CD8-positive, alpha-beta memory T cell (primary cell): ENCODE measurements around the gene IGF2R. TPM values are rescaled to one million over a fixed set of nuclear protein-coding genes. Genes with fewer than 3 reads are reported as not detected.

Source experiments
- CTCF ChIA-PET: fragments of 350-600 bp; sonication (Branson Sonifier 250); formaldehyde crosslinking; loops from one replicate; lab custom pipeline; 2021; ENCODE audit warnings: antibody characterized with exemption; lab: Charles Lee
- POLR2A ChIA-PET: fragments of 350-600 bp; sonication (Branson Sonifier 250); formaldehyde crosslinking; loops from one replicate; lab custom pipeline; 2021; ENCODE audit warnings: antibody characterized with exemption; lab: Charles Lee
- DNase-seq, 5 donors: peaks; one replicate each; pipeline versions ENCODE4 v3.0.0 to v3.0.0-alpha.2; 2020 to 2022; ENCODE audit warnings: mixed read lengths in 1 of 5
- H3K27ac ChIP-seq: one replicate; pipeline ENCODE4 v1.7.0; 2013; ENCODE audit warnings: low read depth, mild to moderate bottlenecking, low read length, moderate library complexity
- H3K27me3 ChIP-seq: 2 replicates; pipeline ENCODE4 v1.7.0; 2013; ENCODE audit warnings: low read length, mild to moderate bottlenecking; ENCODE audit not compliant: insufficient read depth, poor library complexity, severe bottlenecking
- H3K36me3 ChIP-seq: 2 replicates; pipeline ENCODE4 v1.7.0; 2013; ENCODE audit warnings: mild to moderate bottlenecking, low read length, moderate library complexity; ENCODE audit not compliant: insufficient read depth
- H3K4me1 ChIP-seq: 2 replicates; pipeline ENCODE4 v1.7.0; 2013; ENCODE audit warnings: mild to moderate bottlenecking, low read length, moderate library complexity; ENCODE audit not compliant: insufficient read depth
- H3K4me3 ChIP-seq: 2 replicates; pipeline ENCODE4 v1.7.0; 2013; ENCODE audit warnings: mild to moderate bottlenecking, low read length
- H3K9me3 ChIP-seq: 2 replicates; pipeline ENCODE4 v1.7.0; 2013; ENCODE audit warnings: mild to moderate bottlenecking, low read length
- H3K27ac Mint-ChIP-seq, 8 donors: one replicate each; pipeline ENCODE4 v1.8.0; 2020 to 2021; ENCODE audit warnings: mixed read lengths in 8 of 8, mild to moderate bottlenecking in 6 of 8, inconsistent platforms in 3 of 8, moderate library complexity in 3 of 8
- H3K27me3 Mint-ChIP-seq, 2 donors: one replicate each; pipeline ENCODE4 v1.8.0; 2020 to 2021; ENCODE audit warnings: mixed read lengths in 2 of 2, mild to moderate bottlenecking in 1 of 2, moderate library complexity in 1 of 2
- H3K36me3 Mint-ChIP-seq, 3 donors: one replicate each; pipeline ENCODE4 v1.8.0; 2020 to 2021; ENCODE audit warnings: mixed read lengths in 3 of 3, inconsistent platforms in 1 of 3, mild to moderate bottlenecking in 1 of 3
- H3K4me1 Mint-ChIP-seq, 3 donors: one replicate each; pipeline ENCODE4 v1.8.0; 2020 to 2021; ENCODE audit warnings: mixed read lengths in 3 of 3, inconsistent platforms in 1 of 3, mild to moderate bottlenecking in 1 of 3
- H3K4me3 Mint-ChIP-seq, 7 donors: one replicate each; pipeline ENCODE4 v1.8.0; 2020 to 2021; ENCODE audit warnings: mixed read lengths in 7 of 7, mild to moderate bottlenecking in 6 of 7, moderate library complexity in 4 of 7, inconsistent platforms in 2 of 7
- H3K9me3 Mint-ChIP-seq, 5 donors: one replicate each; pipeline ENCODE4 v1.8.0; 2020 to 2022; ENCODE audit warnings: mixed read lengths in 5 of 5, mild to moderate bottlenecking in 3 of 5, moderate library complexity in 2 of 5, inconsistent platforms in 1 of 5
- polyA plus RNA-seq: library from polyadenylated mRNA; unstranded; fragments of 300-500 nt; fragmentation: Illumina TruSeq; gene quantifications from one replicate; pipeline ENCODE4 v1.2.3, GENCODE V29; 2021
- total RNA-seq, 2 experiments: library from RNA; stranded (reverse); gene quantifications; one replicate each; pipeline ENCODE4 v1.2.3, GENCODE V29; 2021

The IGF2R gene
- total and polyA plus RNA-seq, 3 experiments from 2014 or later = 27.5 to 93.7 (median 91.4) TPM

DNA sequence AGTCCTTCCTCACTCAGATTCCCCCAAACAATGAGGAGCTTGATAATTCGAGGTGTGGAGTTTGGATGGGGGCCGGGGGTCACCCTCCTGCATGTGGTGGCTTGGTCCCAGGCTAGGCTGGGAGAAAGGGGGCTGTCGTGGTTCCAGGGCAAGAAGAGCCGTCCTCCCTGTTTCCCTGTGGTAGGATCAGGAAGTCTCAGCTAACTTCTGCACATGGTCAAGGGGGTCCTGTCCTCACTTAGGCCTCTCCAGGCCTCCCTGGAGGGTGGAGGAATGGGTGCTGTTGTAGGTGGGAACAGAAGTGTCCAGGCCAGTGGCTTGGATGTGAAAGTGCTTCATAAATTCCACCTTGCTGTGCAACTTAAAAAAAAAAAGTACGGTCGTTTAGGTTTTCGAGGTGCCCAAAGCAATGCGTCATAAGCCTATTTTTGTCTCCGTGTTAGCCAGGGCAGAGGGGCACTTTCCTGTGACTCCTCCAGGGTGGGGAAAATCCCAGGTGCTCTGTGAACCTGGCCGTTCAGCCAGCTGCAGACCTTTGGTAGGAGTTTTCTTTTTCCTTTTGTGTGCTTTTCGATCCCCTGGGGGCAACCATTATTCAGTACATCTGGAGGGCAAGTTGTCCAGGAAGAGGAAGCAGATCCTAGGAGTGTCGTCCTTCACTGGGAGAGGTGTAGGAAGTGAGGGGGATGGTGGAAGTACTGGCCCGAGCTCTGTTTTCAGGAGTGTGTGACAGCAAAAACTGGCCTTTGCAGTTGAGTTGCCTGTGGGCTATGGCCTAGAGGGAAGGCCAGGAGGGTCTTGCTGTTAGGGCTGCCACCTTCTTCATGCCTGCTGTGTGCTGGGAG lies 9.6 kb downstream of the IGF2R start:
- Histone ChIP-seq H3K27ac (peak overlapping the region; percentile 64), H3K27me3 (no peaks in the 10 kb centered on the region), H3K36me3 (no peaks in the 10 kb centered on the region), H3K4me1 (peaks cover 91% of the 10 kb centered on the region), H3K4me3 (peak overlapping the region; percentile 17), H3K9me3 (no peaks in the 10 kb centered on the region)
- Mint-ChIP-seq H3K27me3 (no peaks in the 10 kb centered on the region), H3K4me1 (peaks cover 95 to 100% (median 98%) of the 10 kb centered on the region in 3 donors), H3K27ac (peak overlapping the region; percentile 77 to 99 (median 94)), H3K9me3 (no peaks in the 10 kb centered on the region), H3K4me3 (peak overlapping the region; percentile 53 to 91 (median 80)), H3K36me3 (no peaks in the 10 kb centered on the region)
- DNase-seq = peak in 2 of 5 donors; percentile 43 to 48
- ChIA-PET CTCF (interaction anchor here (0.7 to 1.1 kb wide), 3 partner anchors 9 to 252 kb away, joined by 3 to 4 read pairs (median 3); no protein-coding TSS in a partner anchor), POLR2A (interaction anchor here (0.7 to 2.0 kb wide), 2 partner anchors 9 to 75 kb away, joined by 9 read pairs; partner anchors contain the start of gene IGF2R)

DNA sequence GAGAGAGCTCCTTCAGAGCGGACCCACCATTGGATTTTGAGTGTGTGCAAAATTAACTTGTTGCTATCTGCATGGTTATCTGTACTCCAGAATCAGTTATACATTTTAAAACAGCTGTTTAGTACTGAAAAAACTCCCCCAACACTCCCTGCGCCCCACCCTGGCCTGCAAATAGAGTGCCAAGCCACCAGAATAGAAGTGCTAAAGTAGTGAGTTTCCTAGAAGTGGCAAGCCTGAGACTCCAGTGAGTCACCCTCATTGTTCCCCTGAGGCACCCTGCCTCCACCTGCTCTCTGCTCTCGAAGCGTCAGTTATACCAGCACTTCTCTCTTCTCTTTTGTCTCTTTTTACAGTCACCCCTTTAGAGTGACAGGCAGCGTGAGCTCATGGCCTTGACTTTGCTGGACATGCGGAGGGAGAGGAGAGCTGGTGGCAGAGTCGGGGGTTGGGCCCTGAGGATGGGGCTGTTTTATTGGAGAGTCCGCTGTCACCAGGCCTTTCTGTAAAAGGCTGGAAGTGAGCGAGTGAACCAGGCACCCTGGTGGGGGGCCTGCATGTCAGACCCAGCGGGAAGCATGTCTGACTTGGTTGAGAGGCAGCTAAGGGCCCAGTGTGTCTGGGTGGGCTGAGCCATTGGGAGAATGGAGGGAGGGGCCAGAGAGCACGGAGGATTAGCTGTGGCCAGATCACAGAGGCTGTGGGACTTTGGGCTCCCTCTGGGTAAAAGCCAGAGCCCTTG lies 10.4 kb downstream of the IGF2R start:
- Histone ChIP-seq H3K9me3 (no peaks in the 10 kb centered on the region), H3K27me3 (no peaks in the 10 kb centered on the region), H3K27ac (peak overlapping the region; percentile 64), H3K36me3 (no peaks in the 10 kb centered on the region), H3K4me1 (peaks cover 91% of the 10 kb centered on the region), H3K4me3 (peak overlapping the region; percentile 17)
- no peaks in the 10 kb centered on the region for H3K27me3 Mint-ChIP-seq
- POLR2A ChIA-PET = interaction anchor here (0.7 to 2.0 kb wide), 2 partner anchors 10 to 74 kb away, joined by 9 read pairs; partner anchors contain the start of gene IGF2R
- H3K27ac Mint-ChIP-seq = peak overlapping the region; percentile 77 to 99 (median 94)
- DNase-seq = peak in 4 of 5 donors; percentile 38 to 70 (median 57)
- H3K4me1 Mint-ChIP-seq = peaks cover 95 to 100% (median 98%) of the 10 kb centered on the region in 3 donors
- CTCF ChIA-PET = interaction anchor here (0.7 to 1.1 kb wide), 3 partner anchors 9 to 250 kb away, joined by 3 to 4 read pairs (median 3); no protein-coding TSS in a partner anchor
- H3K4me3 Mint-ChIP-seq = peak overlapping the region; percentile 53 to 91 (median 80)
- H3K36me3 Mint-ChIP-seq = no peaks in the 10 kb centered on the region
- no peaks in the 10 kb centered on the region for H3K9me3 Mint-ChIP-seq

DNA sequence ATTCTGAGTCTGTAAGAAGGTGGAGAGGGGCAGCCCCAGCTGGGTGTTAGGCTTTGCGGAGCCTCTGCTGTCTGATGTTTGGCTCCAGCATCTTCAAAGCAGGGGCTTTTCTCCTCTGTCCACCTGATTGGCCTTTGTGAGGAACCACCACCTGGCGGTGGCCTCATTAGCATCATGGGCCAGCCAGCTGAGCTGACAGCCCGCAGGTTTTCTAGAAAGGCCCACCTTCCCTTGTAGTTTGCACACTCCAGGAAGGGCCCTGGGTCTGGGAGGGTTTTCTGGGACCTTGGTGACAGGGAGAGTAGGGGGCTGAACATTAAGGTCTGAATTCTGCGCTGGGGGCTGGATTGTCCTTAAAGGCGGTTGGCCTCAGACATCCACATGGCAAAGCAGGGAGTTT lies 11.6 kb downstream of the IGF2R start:
- Histone ChIP-seq H3K4me1 (peaks cover 89% of the 10 kb centered on the region), H3K27ac (no peak overlapping the region), H3K9me3 (no peaks in the 10 kb centered on the region), H3K4me3 (no peak overlapping the region), H3K27me3 (no peaks in the 10 kb centered on the region), H3K36me3 (no peaks in the 10 kb centered on the region)
- Mint-ChIP-seq H3K36me3 (no peaks in the 10 kb centered on the region), H3K4me3 (peak overlapping the region in 5 of 7 donors; percentile 28 to 82 (median 80)), H3K9me3 (no peaks in the 10 kb centered on the region), H3K4me1 (peaks cover 92 to 100% (median 98%) of the 10 kb centered on the region in 3 donors), H3K27me3 (no peaks in the 10 kb centered on the region), H3K27ac (peak overlapping the region; percentile 64 to 99 (median 94))
- CTCF ChIA-PET = interaction anchor here (0.9 to 1.9 kb wide), 4 partner anchors 10 to 58 kb away, joined by 3 to 4 read pairs (median 3); partner anchors contain the start of gene IGF2R
- DNase-seq = no peak
- POLR2A ChIA-PET = interaction anchor here (0.5 kb wide), 1 partner anchor 253 kb away, joined by 3 read pairs; the partner anchor contains the start of gene WTAP

DNA sequence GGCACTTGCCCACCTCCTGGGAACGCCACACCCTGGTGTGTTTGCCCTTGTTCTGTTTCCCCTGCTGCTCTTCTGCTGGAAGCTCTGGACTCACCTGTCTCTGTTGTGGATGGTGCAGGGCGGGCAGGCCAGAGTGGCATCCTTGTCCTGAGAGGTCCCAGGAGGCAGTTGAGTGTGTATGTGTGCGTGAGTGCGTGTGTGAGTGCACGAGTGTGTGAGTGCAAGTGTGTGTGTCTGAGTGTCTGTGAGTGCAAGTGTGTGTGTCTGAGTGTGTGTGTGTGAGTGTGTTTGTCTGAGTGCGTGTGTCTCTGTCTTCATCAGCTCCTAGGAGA lies 12.2 kb downstream of the IGF2R start:
- H3K36me3 Mint-ChIP-seq = no peaks in the 10 kb centered on the region
- Histone ChIP-seq H3K36me3 (no peaks in the 10 kb centered on the region), H3K4me1 (peaks cover 93% of the 10 kb centered on the region), H3K27me3 (no peaks in the 10 kb centered on the region), H3K4me3 (no peak overlapping the region), H3K9me3 (no peaks in the 10 kb centered on the region), H3K27ac (no peak overlapping the region)
- H3K9me3 Mint-ChIP-seq = no peaks in the 10 kb centered on the region
- DNase-seq = no peak
- H3K27me3 Mint-ChIP-seq = no peaks in the 10 kb centered on the region
- ChIA-PET POLR2A (interaction anchor here (0.5 to 3.0 kb wide), 3 partner anchors 12 to 1162 kb away, joined by 3 to 19 read pairs (median 5); partner anchors contain the start of gene IGF2R), CTCF (interaction anchor here (0.9 to 1.9 kb wide), 5 partner anchors 10 to 59 kb away, joined by 3 to 4 read pairs (median 3); partner anchors contain the start of gene IGF2R)
- peak overlapping the region; percentile 84 to 99 (median 96) for H3K27ac Mint-ChIP-seq
- H3K4me1 Mint-ChIP-seq = peaks cover 91 to 100% (median 99%) of the 10 kb centered on the region in 3 donors
- peak overlapping the region; percentile 70 to 83 (median 80) for H3K4me3 Mint-ChIP-seq

DNA sequence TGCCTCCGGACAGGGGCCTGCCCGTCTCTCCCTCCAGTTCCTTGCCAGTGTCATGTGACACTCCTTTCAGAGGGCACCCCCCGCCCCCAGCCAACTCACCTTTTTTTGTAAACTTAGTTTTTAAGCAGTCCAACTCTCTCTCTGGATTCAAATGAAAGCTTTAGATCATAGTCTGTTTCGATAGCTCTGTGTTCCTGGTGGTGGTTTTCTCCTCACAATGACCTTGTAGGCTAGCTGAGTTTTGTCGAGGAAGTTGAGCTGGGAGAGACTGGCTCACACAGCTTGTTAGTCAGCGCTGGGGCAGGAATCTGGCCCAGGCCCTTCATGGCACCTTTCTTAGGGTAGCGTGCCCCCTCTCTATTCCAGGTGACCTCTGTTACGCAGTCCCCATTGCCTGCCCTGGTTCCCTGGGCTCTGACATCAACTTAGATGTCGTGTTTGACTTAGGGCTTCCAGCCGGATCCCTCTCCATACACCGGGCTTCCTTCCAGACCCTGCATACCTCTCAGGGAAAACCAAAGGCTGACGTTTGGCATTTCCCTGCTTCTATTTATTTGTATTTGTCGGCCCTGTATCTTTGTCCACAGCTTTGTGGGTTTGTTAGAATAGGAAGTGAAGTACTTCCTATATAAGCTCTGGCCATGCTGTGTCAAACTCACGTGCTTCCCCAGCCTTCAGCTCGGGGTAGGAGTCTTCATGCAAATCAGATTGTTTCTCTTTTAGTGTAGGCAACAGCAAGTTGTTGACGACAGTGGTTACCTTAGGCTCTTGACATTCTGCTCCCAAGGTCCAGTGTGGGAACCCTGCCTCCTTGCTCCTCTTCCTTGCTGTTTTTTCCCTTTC lies 12.7 kb downstream of the IGF2R start:
- DNase-seq = peak in 4 of 5 donors; percentile 31 to 63 (median 38)
- no peaks in the 10 kb centered on the region for H3K36me3 Mint-ChIP-seq
- H3K27me3 Mint-ChIP-seq = no peaks in the 10 kb centered on the region
- ChIA-PET POLR2A (interaction anchor here (0.5 to 3.0 kb wide), 7 partner anchors 8 to 1162 kb away, joined by 3 to 19 read pairs (median 4); partner anchors contain the start of genes IGF2R and WTAP), CTCF (interaction anchor here (0.9 to 1.9 kb wide), 7 partner anchors 8 to 118 kb away, joined by 3 to 4 read pairs (median 3); partner anchors contain the start of gene IGF2R)
- Histone ChIP-seq H3K4me3 (peak overlapping the region; percentile 9), H3K36me3 (no peaks in the 10 kb centered on the region), H3K4me1 (peaks cover 89% of the 10 kb centered on the region), H3K27ac (peak overlapping the region; percentile 40), H3K27me3 (no peaks in the 10 kb centered on the region), H3K9me3 (no peaks in the 10 kb centered on the region)
- peak overlapping the region; percentile 84 to 99 (median 96) for H3K27ac Mint-ChIP-seq
- peak overlapping the region; percentile 70 to 83 (median 80) for H3K4me3 Mint-ChIP-seq
- H3K4me1 Mint-ChIP-seq = peaks cover 89 to 100% (median 99%) of the 10 kb centered on the region in 3 donors
- no peaks in the 10 kb centered on the region for H3K9me3 Mint-ChIP-seq

DNA sequence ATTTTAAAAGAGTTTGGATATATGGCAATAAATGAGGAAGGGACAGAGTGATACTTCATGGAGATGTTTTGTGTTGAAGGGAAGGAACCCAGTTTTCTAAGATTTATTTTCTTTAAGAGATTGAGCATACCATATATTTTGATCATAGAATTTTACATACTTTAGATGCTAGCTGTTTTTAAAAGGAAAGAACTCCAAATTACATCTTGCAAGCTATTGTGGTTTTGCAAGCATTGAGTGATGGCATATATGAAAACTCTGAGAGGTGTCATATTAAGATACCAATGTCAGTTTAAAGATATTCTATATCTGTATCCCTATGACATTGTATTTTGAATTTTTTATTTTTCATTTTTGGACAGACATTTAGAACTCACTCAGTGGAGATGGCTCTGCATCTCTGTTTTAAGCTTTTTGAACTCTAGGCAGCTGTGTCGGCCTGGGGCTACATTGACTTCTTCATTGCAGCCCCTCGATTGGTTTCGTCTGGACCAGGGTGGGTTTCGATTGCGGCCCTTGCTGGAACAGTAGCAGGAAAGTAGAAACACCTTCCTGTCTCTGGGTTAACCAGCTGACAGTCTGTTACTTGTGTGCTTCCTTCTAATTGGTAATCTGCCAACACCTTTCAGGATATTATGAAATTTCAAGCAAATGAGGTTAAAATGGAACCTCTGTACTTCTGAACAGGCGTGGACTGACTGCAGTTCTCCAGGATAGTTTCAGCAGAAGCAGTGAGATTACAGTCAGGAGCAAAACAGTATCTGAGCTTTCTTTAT lies 14.0 kb downstream of the IGF2R start:
- Mint-ChIP-seq H3K9me3 (no peaks in the 10 kb centered on the region), H3K4me1 (peaks cover 84 to 97% (median 93%) of the 10 kb centered on the region in 3 donors), H3K36me3 (no peaks in the 10 kb centered on the region), H3K27me3 (no peaks in the 10 kb centered on the region), H3K4me3 (peak overlapping the region; percentile 74 to 88 (median 80)), H3K27ac (peak overlapping the region; percentile 84 to 99 (median 96))
- DNase-seq = peak in 2 of 5 donors; percentile 31 to 44
- Histone ChIP-seq H3K27me3 (no peaks in the 10 kb centered on the region), H3K27ac (peak overlapping the region; percentile 40), H3K4me3 (peak overlapping the region; percentile 15), H3K4me1 (peaks cover 80% of the 10 kb centered on the region), H3K9me3 (no peaks in the 10 kb centered on the region), H3K36me3 (no peaks in the 10 kb centered on the region)
- CTCF ChIA-PET = interaction anchor here (1.2 to 1.5 kb wide), 2 partner anchors 9 to 120 kb away, joined by 3 read pairs; no protein-coding TSS in a partner anchor
- POLR2A ChIA-PET = interaction anchor here (0.9 to 3.0 kb wide), 6 partner anchors 9 to 34 kb away, joined by 3 to 19 read pairs (median 4); partner anchors contain the start of gene IGF2R
